ENCODE data around the gene CCNK. TPM values are rescaled to one million over a fixed set of nuclear protein-coding genes. Genes with fewer than 3 reads are reported as not detected.
A peak's percentile ranks its signal among the peaks of the same experiment; 100 is the strongest.

The CCNK gene
- total and polyA plus RNA-seq, 4 donors = 17.0 to 91.9 (median 33.5) TPM

GRCh38 chr14:99476864-99477263, 4.3 kb upstream of the CCNK start:
- peaks cover 5 to 20% (median 15%) of the 10 kb centered on the region in 5 donors for H3K4me1 ChIP-seq (ENCODE audit: control insufficient read depth in 5 of 5, insufficient read depth in 5 of 5, low read length in 5 of 5)
- 19 to 64% methylated on average over 1 of the region's 1 CpG for WGBS, 2 donors
- TF ChIP-seq, protein P1, sequence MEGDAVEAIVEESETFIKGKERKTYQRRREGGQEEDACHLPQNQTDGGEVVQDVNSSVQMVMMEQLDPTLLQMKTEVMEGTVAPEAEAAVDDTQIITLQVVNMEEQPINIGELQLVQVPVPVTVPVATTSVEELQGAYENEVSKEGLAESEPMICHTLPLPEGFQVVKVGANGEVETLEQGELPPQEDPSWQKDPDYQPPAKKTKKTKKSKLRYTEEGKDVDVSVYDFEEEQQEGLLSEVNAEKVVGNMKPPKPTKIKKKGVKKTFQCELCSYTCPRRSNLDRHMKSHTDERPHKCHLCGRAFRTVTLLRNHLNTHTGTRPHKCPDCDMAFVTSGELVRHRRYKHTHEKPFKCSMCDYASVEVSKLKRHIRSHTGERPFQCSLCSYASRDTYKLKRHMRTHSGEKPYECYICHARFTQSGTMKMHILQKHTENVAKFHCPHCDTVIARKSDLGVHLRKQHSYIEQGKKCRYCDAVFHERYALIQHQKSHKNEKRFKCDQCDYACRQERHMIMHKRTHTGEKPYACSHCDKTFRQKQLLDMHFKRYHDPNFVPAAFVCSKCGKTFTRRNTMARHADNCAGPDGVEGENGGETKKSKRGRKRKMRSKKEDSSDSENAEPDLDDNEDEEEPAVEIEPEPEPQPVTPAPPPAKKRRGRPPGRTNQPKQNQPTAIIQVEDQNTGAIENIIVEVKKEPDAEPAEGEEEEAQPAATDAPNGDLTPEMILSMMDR (IDR thresholded peaks at IDR 0.05; ENCODE audit: control extremely low read depth, extremely low read depth) = no peak
- H3K27me3 ChIP-seq (ENCODE audit: control insufficient read depth in 3 of 3, insufficient read depth in 3 of 3, low read length in 2 of 3) = no peaks in the 10 kb centered on the region
- DNase-seq = no peak
- H3K4me3 ChIP-seq = no peak overlapping the region
- H3K36me3 ChIP-seq (ENCODE audit: control insufficient read depth in 4 of 4, insufficient read depth in 4 of 4, low read length in 4 of 4) = peaks cover 0 to 2% (median 0%) of the 10 kb centered on the region in 4 donors
- no peak overlapping the region for H3K27ac ChIP-seq (ENCODE audit: low read depth in 1 of 2, low read length in 1 of 2)
- H3K9me3 ChIP-seq (ENCODE audit: control insufficient read depth in 4 of 4, insufficient read depth in 3 of 4, low read length in 3 of 4) = no peaks in the 10 kb centered on the region
- H3K9ac ChIP-seq (ENCODE audit: insufficient read depth in 1 of 2, low read length in 2 of 2) = no peak overlapping the region
- ATAC-seq (ENCODE audit: insufficient read depth, low FRiP score) = no peak

DNA sequence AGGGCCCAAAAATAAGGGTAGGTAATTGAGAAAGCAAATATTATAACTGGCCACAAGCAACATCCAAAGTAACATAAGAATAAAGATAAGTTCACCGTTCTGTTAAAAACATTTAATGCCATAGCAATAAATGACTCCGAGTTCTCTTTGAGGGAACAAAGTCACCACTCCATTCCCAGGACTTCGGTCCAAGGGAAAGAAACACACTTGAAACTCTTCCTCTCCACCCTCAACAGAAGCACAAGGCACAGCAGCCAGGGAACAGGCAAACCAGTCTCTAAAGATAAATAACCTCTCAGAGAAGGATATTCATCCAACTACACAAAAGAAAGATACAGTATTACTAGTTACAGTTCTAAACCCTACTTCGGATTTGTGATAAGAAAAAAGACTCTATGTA, 3.1 kb upstream of the CCNK start:
- 75 to 82% methylated on average over 4 of the region's 4 CpGs for WGBS, 2 donors
- TF ChIP-seq, protein P1 (IDR thresholded peaks at IDR 0.05; ENCODE audit: control extremely low read depth, extremely low read depth) = no peak
- H3K9ac ChIP-seq (ENCODE audit: insufficient read depth in 1 of 2, low read length in 2 of 2) = no peak overlapping the region
- H3K9me3 ChIP-seq (ENCODE audit: control insufficient read depth in 4 of 4, insufficient read depth in 3 of 4, low read length in 3 of 4) = no peaks in the 10 kb centered on the region
- DNase-seq (no peak), ATAC-seq (ENCODE audit: insufficient read depth, low FRiP score) (no peak)
- H3K4me1 ChIP-seq (ENCODE audit: control insufficient read depth in 5 of 5, insufficient read depth in 5 of 5, low read length in 5 of 5) = peaks cover 6 to 27% (median 14%) of the 10 kb centered on the region in 5 donors
- peaks cover 0 to 2% (median 0%) of the 10 kb centered on the region in 4 donors for H3K36me3 ChIP-seq (ENCODE audit: control insufficient read depth in 4 of 4, insufficient read depth in 4 of 4, low read length in 4 of 4)
- H3K27ac ChIP-seq (ENCODE audit: low read depth in 1 of 2, low read length in 1 of 2) = no peak overlapping the region
- H3K27me3 ChIP-seq (ENCODE audit: control insufficient read depth in 3 of 3, insufficient read depth in 3 of 3, low read length in 2 of 3) = no peaks in the 10 kb centered on the region
- no peak overlapping the region for H3K4me3 ChIP-seq

- no peaks in the 10 kb centered on the region for H3K9me3 ChIP-seq (ENCODE audit: control insufficient read depth in 4 of 4, insufficient read depth in 3 of 4, low read length in 3 of 4)
- ATAC-seq (ENCODE audit: insufficient read depth, low FRiP score) (no peak), DNase-seq (peak in 2 of 3 donors; percentile 6 to 8)
- peaks cover 5 to 27% (median 16%) of the 10 kb centered on the region in 5 donors for H3K4me1 ChIP-seq (ENCODE audit: control insufficient read depth in 5 of 5, insufficient read depth in 5 of 5, low read length in 5 of 5)
- H3K27me3 ChIP-seq (ENCODE audit: control insufficient read depth in 3 of 3, insufficient read depth in 3 of 3, low read length in 2 of 3) = no peaks in the 10 kb centered on the region
- H3K9ac ChIP-seq (ENCODE audit: insufficient read depth in 1 of 2, low read length in 2 of 2) = peak overlapping the region in 1 of 2 donors; percentile 70
- TF ChIP-seq, protein P1 (IDR thresholded peaks at IDR 0.05; ENCODE audit: control extremely low read depth, extremely low read depth) = no peak
- WGBS, 2 donors = 15 to 19% methylated on average over 18 of the region's 18 CpGs
- H3K4me3 ChIP-seq = peak overlapping the region; percentile 69
- H3K27ac ChIP-seq (ENCODE audit: low read depth in 1 of 2, low read length in 1 of 2) = peak overlapping the region; percentile 86 to 98
- peaks cover 0 to 2% (median 0%) of the 10 kb centered on the region in 4 donors for H3K36me3 ChIP-seq (ENCODE audit: control insufficient read depth in 4 of 4, insufficient read depth in 4 of 4, low read length in 4 of 4)
These were observed 1.9 kb upstream of the CCNK start for GRCh38 chr14:99479160-99479905.
